Adrenal gland (tissue), 12 donors: ENCODE results near the gene KRTCAP2. TPM values are rescaled to one million over a fixed set of nuclear protein-coding genes. Genes with fewer than 3 reads are reported as not detected.
"Not testable (repeated sequence)": the region's sequence is repeated elsewhere in the genome, so short reads cannot be mapped to it uniquely, and the experiment has no call there.

Source experiments
- DNase-seq, 7 donors: peaks; one replicate each; pipeline ENCODE4 v3.0.0-alpha.2; 2019 to 2020
- H3K27ac ChIP-seq, 5 donors: fragments of 200-600 bp; sonication (generic) in 4 of 5; 1 replicate in 3 of 5; 2 replicates in 2 of 5; pipeline versions ENCODE4 v1.5.1 to v1.8.0; 2016 to 2020; ENCODE audit warnings: mild to moderate bottlenecking in 1 of 5
- H3K27me3 ChIP-seq: fragments of 200-600 bp; 2 replicates; pipeline ENCODE4 v1.8.0; 2021
- H3K36me3 ChIP-seq, 2 donors: fragments of 200-600 bp; replicated peaks in 1 of 2; 1 replicate in 1 of 2; 2 replicates in 1 of 2; pipeline versions ENCODE4 v1.5.1 to v1.8.0; 2018 to 2022
- H3K4me1 ChIP-seq, 2 donors: fragments of 200-600 bp; replicated peaks in 1 of 2; 1 replicate in 1 of 2; 2 replicates in 1 of 2; pipeline versions ENCODE4 v1.5.1 to v1.8.0; 2018 to 2021
- H3K4me3 ChIP-seq, 4 donors: fragments of 200-600 bp; sonication (generic) in 3 of 4; one replicate each; pipeline ENCODE4 v1.5.1; 2016 to 2018
- H3K9me3 ChIP-seq, 3 donors: fragments of 200-600 bp; sonication (generic) in 1 of 3; replicated peaks in 1 of 3; 1 replicate in 2 of 3; 2 replicates in 1 of 3; pipeline versions ENCODE4 v1.5.1 to v1.8.0; 2016 to 2021
- POLR2A ChIP-seq, 2 donors: fragments of 450-650 bp; IDR thresholded peaks; one replicate each; pipeline ENCODE4 v1.6.1; 2017; ENCODE audit warnings: antibody characterized with exemption in 2 of 2, mild to moderate bottlenecking in 2 of 2, moderate library complexity in 1 of 2
- WGBS, 4 donors: extraction: QIAGEN DNeasy Blood & Tissue Kit in 2 of 4; methylation state at CpG; one replicate each; pipeline versions ENCODE4 v1.1.5 to v1.1.7; 2013 to 2017; 5-methylcytosine and 5-hydroxymethylcytosine counted together
- intact Hi-C, 2 donors: fragments of 100-400 bp; cut with DNase I; formaldehyde crosslinking; loops; one replicate each; pipeline versions ENCODE4 v1.14.1 to v1.15.0; 2022 to 2023
- polyA plus RNA-seq, 3 donors: library from polyadenylated mRNA; stranded (reverse); fragments of 200-250 nt in 2 of 3; fragments of 350-450 nt in 1 of 3; fragmentation: Illumina TruSeq in 1 of 3; extraction: RNeasy Lipid Tissue Mini Kit (QIAGEN cat#74804) in 1 of 3; gene quantifications; one replicate each; pipeline ENCODE4 v1.2.3, GENCODE V29; 2013 to 2014
- total RNA-seq, 9 donors: library from RNA; depleted of rRNA in 4 of 9; stranded (reverse); fragments of >200 nt in 4 of 9; fragments of 120-200 nt in 1 of 9; fragmentation: NEBNext Ultra II Directional in 1 of 9; extraction: Animal tissue kit (Norgen Biotek cat#: 25700) in 1 of 9; gene quantifications; one replicate each; pipeline versions ENCODE4 v1.1.0 to v1.2.4, GENCODE V29; 2013 to 2023
- TF ChIP-seq, protein P1 (sequence below), 6 experiments: fragments of 450-650 bp in 4 of 6; fragments of 200-600 bp in 2 of 6; sonication (generic) in 1 of 6; IDR thresholded peaks; 1 replicate in 5 of 6; 2 replicates in 1 of 6; pipeline versions ENCODE4 v1.5.1 to v1.8.0; 2016 to 2021; ENCODE audit warnings: antibody characterized with exemption in 6 of 6, mild to moderate bottlenecking in 2 of 6, moderate library complexity in 1 of 6
- donor health status: healthy with polysubstance abuse.
- donor health status: Bipolar disorder and iron deficiency.
- donor health status: DM: yes; HTN: yes; CAD: no.
- donor health status: DM: no; HTN: no; CAD: no.
- donor health status: DM: no; HTN: no; CAD: no.
- donor health status: DM: yes; HTN: yes; CAD: no.

KRTCAP2 gene
- total and polyA plus RNA-seq, 12 donors, result 76.1 to 806 (median 191) TPM

DNA sequence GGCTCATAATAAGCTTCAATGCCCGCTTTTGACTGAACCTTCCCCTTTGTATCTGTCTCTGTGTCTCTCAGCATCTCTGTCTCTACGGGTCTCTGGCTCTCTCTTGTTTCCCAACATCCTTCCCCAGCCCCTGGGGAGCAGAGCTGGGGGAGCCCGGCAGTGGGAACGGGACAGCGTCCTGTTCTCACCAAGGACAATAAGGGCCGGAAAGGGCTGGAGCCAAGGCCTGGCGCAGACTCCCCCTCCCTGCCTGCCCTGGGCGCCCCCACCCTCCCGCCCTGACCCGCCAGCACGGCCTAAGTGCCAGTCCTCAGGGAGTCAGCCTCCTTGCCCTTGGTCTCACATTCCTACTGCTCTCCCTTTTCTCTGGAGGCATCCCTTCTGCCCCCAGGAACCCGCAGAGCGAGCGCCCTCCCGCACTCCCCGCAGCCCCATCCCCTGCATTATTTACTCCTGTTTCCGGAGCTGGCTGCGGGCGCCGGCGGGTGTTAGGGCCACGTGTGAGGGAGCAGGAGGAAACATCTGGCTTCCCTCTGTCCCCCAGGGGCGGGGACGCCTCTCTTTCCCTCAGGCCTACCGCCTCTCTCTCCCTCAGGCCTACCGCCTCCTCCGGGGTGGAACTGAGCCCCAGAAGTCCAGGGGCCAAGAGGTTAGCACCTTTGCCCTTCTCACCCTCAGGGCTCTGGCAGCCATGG is 6.5 kb downstream of the KRTCAP2 start:
- TF ChIP-seq, protein P1, sequence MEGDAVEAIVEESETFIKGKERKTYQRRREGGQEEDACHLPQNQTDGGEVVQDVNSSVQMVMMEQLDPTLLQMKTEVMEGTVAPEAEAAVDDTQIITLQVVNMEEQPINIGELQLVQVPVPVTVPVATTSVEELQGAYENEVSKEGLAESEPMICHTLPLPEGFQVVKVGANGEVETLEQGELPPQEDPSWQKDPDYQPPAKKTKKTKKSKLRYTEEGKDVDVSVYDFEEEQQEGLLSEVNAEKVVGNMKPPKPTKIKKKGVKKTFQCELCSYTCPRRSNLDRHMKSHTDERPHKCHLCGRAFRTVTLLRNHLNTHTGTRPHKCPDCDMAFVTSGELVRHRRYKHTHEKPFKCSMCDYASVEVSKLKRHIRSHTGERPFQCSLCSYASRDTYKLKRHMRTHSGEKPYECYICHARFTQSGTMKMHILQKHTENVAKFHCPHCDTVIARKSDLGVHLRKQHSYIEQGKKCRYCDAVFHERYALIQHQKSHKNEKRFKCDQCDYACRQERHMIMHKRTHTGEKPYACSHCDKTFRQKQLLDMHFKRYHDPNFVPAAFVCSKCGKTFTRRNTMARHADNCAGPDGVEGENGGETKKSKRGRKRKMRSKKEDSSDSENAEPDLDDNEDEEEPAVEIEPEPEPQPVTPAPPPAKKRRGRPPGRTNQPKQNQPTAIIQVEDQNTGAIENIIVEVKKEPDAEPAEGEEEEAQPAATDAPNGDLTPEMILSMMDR (IDR thresholded peaks at IDR 0.05), result no peak
- TF ChIP-seq POLR2A (IDR thresholded peaks at IDR 0.05), result no peak
- H3K27ac ChIP-seq, result peak overlapping the region in 1 of 5 donors; percentile 73
- peaks cover 0 to 18% of the 10 kb centered on the region in 2 donors for H3K4me1 ChIP-seq
- H3K4me3 ChIP-seq, result no peak overlapping the region
- WGBS, 4 donors, result 22 to 36% (median 26%) methylated on average over 18 to 27 of the region's 27 CpGs
- H3K27me3 ChIP-seq, result no peaks in the 10 kb centered on the region
- no peaks in the 10 kb centered on the region for H3K9me3 ChIP-seq
- intact Hi-C loops, result loop anchor here (2.0 kb wide), 1 partner anchor 74 kb away; no protein-coding TSS in a partner anchor
- peaks cover 0 to 22% of the 10 kb centered on the region in 2 donors for H3K36me3 ChIP-seq
- peak; percentile 30 to 74 (median 45) for DNase-seq

- WGBS, 4 donors, result 53 to 75% (median 65%) methylated on average over 4 to 8 of the region's 8 CpGs
- Histone ChIP-seq H3K27me3 (no peaks in the 10 kb centered on the region), H3K4me3 (no peak overlapping the region), H3K36me3 (peaks cover 0 to 22% of the 10 kb centered on the region in 2 donors), H3K4me1 (peaks cover 0 to 15% of the 10 kb centered on the region in 2 donors), H3K9me3 (no peaks in the 10 kb centered on the region), H3K27ac (peak overlapping the region in 1 of 5 donors; percentile 73)
- TF ChIP-seq, protein P1 (IDR thresholded peaks at IDR 0.05), result no peak
- TF ChIP-seq POLR2A (IDR thresholded peaks at IDR 0.05), result no peak
- peak in 1 of 7 donors; percentile 39 for DNase-seq
- intact Hi-C loops, result loop anchor here (2.0 kb wide), 1 partner anchor 73 kb away; no protein-coding TSS in a partner anchor
Measured at GRCh38 chr1:155166051-155166470, 7.0 kb downstream of the KRTCAP2 start.

GRCh38 chr1:155164625-155165024 is 8.5 kb downstream of the KRTCAP2 start:
- 86 to 93% (median 90%) methylated on average over 11 of the region's 11 CpGs for WGBS, 4 donors
- intact Hi-C loops, result not testable (repeated sequence)

DNA sequence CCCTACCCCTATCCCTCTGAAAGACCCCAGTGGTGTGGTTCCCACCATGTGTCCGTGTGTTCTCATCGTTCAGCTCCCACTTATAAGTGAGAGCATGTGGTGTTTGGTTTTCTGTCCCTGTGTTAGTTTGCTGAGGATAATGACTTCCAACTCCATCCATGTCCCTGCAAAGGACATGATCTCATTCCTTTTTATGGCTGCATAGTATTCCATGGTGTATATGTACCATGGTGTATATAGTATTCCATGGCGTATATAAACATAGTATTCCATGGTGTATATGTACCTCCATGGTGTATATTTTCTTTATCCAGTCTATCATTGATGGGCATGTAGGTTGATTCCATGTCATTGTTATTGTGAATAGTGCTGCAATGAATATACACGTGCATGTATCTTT is 9.3 kb downstream of the KRTCAP2 start:
- DNase-seq, H3K9me3 ChIP-seq, H3K27me3 ChIP-seq, H3K36me3 ChIP-seq, intact Hi-C loops, H3K27ac ChIP-seq, H3K4me3 ChIP-seq: not testable (repeated sequence)
- H3K4me1 ChIP-seq, result peaks cover 0 to 15% of the 10 kb centered on the region in 2 donors
- 89 to 96% (median 95%) methylated on average over 4 of the region's 4 CpGs for WGBS, 4 donors

More at GRCh38 chr1:155164625-155165024, 8.5 kb downstream of the KRTCAP2 start:
- not testable (repeated sequence) for H3K36me3 ChIP-seq, H3K27me3 ChIP-seq, H3K4me3 ChIP-seq, H3K9me3 ChIP-seq, H3K27ac ChIP-seq
- H3K4me1 ChIP-seq, result peaks cover 0 to 15% of the 10 kb centered on the region in 2 donors
- peak in 1 of 7 donors; percentile 5 for DNase-seq

DNA sequence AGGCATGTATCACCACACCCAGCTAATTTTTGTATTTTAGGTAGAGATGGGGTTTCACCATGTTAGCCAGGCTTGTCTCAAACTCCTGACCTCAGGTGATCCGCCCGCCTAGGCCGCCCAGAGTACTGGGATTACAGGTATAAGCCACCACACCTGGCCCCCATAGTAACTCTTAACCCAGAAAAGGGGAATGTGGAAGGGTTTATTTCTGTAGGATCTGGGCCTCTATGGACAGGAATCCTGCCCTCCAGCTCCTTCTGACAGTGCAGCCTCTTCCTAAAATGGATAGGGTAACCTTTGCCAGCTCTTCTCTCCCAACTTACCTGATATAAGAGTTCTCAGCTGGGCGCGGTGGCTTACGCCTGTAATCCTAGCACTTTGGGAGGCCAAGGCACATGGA is 10.5 kb downstream of the KRTCAP2 start:
- H3K27ac ChIP-seq, H3K27me3 ChIP-seq, H3K9me3 ChIP-seq, intact Hi-C loops, H3K4me3 ChIP-seq, H3K36me3 ChIP-seq: not testable (repeated sequence)
- peaks cover 0 to 13% of the 10 kb centered on the region in 2 donors for H3K4me1 ChIP-seq
- 85 to 95% (median 92%) methylated on average over 6 of the region's 6 CpGs for WGBS, 4 donors
- DNase-seq, result peak in 1 of 7 donors; percentile 33
